ENCODE data around the gene TMEM163.

Gene TMEM163

DNA sequence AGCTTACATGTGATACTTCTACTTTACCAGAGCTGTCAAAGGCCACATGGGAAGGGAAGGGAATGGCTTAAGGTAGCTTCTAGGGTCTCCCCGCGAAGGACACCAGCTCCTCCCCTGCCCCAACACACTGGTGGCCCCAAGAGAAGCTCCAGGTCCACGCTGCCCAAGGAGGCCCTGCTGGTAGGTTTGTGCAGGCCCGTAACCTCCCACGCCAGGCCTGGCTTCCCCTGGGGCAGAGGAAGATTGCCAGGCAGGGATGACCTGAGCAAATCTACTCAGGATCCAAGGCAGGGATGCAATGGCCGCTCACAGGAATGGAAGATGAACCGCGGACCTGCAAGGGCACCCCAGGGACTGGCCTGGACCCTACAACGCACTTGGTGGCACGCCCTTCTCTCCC lies 259.9 kb downstream of the TMEM163 start:
- no peak for DNase-seq (ENCODE audit: low read depth in 3 of 3)

DNA sequence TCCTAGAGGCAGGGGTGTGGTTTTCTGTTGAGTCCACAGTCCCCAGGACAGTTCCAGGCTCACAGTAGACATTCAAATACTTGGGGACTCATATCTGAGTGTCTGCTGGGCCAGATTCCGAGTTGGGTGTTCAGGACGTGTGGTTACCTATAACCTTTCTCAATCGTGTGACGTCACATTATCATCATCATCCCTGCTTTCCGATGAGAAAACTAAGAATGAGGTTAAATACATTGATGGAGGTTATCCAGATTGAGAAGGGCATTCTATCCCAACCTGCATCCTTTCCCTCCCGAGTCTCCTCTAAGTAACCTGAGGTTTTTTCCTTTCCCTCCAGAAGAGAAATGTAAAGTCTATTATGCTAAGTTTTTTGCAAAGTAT lies 260.3 kb downstream of the TMEM163 start:
- DNase-seq (ENCODE audit: low read depth in 3 of 3): no peak

DNA sequence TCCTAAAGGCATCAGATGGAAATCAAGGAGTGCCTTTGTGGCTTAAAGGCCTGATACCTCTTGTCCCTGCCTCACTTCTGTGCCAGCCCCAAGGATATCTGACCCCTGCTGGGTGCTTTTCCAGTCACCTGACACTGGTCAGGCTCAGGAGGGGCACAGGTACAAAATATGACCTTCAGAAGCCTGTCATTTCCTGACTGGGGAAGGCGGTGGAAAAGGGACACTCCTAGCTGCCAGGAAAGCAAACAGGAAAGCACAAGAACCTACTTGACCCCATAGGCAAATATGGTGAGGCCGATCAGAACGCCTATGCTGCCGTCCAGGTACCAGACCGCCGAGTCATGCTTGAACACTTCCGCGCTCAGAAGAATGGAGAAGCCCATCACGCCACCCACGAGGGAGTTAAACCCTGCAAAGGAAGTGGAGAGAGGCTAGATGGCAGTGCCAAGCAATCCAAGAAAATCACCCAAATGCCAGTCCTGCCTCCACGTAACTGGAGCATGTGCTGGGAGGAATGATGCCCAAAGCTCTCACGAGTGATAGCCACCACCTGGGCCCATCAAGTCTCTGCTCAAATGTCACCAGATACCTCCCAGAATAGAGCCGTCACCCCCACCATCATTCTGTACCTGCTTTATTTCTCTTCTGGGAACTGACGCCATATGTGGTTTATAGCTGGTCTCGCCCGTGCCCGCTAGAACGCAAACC lies 260.9 kb downstream of the TMEM163 start:
- no peak for DNase-seq (ENCODE audit: low read depth in 3 of 3)

DNA sequence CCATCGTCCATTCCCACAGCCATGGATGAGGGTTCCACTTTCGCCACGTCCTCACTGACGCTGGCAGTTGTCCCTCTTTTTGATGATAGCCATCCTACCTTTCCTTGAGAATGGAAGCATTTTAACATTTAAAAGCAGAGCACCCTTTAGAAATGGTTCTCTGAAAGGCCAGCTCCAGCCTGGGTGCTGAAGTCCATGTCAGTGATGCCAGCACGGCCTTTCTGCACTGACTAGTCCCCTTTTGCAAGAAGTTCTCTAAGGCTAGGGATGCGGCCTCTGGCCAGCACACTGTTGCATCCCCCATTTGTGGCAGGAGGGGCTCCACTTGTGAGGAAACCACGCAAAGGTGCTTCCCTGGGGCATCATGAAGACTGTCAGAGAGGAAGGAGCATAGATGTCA lies 261.4 kb downstream of the TMEM163 start:
- no peak for DNase-seq (ENCODE audit: low read depth in 3 of 3)

DNA sequence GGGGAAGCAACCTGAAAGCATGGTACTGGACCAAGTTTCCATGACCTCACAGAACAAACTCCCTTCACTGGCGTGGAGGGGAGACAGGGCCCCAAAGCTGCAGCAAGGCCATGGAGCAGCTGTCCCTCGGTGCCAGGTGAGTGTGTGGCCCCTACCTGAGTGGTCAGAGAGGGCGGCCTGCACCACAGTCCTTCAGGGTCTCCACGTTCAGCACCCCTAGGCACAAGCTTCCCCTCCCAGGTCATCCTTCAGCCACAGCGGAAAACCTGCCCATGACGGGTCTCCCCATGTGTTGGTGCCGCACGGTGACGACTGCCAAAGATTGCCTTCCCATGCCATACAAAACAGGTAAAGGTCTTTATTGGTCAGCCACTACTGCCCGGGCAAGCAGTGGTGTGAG lies 263.4 kb downstream of the TMEM163 start:
- DNase-seq (ENCODE audit: low read depth in 3 of 3): no peak

DNA sequence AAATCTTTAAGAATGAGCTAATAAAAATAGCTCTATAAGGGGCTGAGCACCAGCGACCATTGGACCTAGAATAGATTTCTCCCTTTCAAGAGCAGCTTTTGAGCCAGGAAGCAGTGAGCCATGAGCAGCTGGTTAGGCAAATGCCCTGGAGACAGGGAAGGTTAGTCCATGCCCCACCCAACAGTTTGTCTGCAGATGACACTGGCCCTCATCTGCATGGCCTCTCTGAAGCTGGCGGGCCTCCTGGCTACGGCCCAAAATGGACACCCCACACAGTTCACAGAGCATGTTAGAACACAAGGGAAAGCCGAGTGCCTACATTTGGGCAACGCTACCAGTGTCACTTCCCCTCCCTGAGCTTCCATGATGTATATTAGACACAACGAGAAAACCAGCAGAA lies 263.9 kb downstream of the TMEM163 start:
- no peak for DNase-seq (ENCODE audit: low read depth in 3 of 3)

DNA sequence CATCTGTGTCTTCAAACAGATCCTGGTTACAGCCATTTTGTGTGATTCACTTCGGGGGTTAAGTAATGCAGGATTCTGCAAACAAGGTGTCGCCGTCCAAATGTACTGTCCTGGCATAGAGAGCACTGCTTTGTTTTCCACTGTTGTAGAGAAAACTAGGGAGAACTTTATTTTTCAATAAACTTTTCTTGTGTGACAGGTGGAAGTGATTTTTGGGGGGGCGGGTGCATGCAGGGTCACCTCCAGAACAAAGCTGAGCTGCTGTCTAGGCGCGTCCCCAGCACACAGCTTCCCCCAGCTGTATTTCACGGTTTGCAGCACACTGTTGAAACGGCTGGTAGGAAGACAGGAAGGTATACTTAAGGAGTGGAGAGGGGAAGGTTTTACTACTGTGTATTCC lies 264.4 kb downstream of the TMEM163 start:
- DNase-seq (ENCODE audit: low read depth in 3 of 3): no peak

DNA sequence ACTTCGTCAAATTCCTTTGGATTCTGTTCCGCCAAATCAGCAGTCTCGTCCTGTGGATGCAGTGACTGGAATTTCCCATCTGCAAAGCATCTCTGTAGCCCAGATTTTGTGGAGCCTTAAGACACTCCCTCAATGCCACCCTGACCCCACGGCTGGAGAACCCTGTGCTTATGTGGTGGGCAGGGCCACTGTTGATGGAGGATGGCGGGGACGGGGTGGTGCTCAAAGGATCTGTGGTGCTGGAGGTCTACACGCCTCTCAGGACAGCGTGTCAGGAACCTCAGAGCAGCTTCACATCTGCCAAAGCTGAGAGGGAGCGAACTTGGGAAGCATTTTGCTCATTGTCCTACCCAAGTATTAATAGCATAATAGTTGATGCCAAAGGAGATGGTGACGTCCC lies 264.8 kb downstream of the TMEM163 start:
- DNase-seq (ENCODE audit: low read depth in 3 of 3): no peak

DNA sequence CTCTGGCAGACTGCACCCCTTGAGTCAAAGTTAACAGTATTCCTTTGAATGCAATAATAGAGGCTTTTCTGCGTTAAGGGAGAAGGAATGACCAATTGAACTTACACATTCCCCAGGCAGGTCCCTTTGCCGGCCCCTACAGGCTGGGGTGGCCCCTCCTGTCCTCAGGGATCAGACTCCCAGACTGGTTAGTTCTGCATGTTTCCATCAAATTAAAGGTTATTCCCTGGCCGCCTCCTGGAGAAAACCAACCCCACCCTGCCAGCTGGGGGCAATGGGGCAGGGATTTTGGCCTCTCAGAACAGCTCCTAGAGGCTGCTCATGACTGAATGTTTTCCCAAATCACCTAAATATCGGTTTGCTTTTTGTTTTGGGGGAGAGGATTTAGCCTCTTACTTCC lies 265.3 kb downstream of the TMEM163 start:
- DNase-seq (ENCODE audit: low read depth in 3 of 3): no peak

DNA sequence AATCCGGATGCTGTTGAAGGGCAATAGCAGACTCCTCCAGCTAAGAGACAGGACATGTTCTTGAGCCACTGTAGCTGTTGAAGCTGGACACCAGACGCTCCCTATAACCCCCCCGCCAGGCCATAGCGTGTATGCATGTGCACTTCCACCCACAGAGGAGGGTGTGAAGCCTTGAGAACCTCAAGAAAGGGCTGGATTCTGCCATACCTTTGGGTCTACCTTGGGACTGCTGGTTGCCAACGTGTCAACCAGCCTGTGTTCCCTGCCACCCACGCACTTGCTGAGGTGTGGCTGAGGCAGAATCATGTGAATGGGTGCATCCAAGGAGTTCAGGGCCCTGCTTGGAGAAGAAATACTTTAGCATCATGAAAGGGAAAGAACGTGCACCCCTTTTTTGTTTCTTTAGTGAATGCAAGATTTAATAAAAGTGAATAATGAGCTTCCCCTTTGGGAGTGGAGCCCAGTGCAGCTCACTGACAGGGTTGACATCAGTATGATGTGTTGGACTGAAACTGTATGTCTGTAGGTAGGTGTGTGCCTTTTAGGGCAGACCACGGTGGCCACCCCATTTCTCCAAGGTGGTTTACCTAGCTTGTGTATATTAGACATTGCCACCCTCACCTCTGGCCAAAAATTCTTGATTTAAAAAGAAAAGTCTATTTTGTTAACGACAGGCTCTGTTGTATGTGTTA lies 266.6 kb downstream of the TMEM163 start:
- no peak for DNase-seq (ENCODE audit: low read depth in 3 of 3)

DNA sequence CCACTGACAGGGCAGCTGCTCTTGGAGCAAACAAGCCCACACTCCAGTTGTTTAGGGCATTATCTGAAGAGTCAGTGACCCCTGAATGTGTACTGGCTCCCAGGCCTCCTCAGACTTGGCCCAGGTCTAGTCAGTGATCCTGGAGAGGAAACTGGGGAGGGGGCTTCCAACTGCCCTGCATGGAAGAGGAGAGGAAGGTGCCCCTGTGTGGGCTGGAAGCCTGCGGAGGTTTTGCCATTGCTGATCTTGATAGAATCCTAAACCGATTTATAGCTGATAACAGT lies 267.5 kb downstream of the TMEM163 start:
- DNase-seq (ENCODE audit: low read depth in 3 of 3): no peak

DNA sequence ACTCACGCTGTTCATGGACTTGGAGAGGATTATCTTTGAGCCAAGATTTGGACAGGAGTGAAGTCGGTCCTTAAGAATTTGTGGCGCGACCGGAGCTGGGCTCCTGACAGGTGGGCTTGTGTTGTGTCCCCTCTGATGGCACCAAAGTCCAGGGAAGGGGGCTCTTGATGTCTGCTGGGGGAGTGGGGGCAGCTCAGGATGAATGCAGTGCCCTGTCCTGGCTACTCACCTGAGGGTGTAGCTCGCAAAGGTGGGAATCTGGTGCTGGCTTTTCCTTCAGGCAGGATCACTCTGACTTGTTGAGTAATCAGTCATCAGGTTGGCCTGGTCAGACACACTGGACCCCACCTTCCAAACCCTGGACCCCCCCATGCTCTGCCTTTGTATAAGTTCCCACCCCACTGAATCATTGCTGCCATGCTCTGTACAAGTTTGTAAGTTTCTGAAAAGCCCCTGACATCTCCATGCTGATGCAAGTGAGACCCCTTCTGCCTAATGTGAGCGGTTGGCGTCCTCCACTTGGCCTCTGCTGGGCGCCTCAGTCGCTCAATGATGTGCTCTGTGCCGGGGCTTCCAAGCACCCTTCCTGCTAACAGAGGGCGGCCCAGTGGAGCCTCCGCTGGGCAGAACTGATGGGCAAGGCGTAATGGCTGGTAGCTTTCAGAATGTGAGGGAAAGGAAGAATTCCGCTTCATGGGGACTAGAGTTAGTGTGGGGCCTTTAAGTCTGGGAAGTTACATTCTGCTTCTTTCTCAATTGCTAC lies 268.9 kb downstream of the TMEM163 start:
- DNase-seq (ENCODE audit: low read depth in 3 of 3): no peak

DNA sequence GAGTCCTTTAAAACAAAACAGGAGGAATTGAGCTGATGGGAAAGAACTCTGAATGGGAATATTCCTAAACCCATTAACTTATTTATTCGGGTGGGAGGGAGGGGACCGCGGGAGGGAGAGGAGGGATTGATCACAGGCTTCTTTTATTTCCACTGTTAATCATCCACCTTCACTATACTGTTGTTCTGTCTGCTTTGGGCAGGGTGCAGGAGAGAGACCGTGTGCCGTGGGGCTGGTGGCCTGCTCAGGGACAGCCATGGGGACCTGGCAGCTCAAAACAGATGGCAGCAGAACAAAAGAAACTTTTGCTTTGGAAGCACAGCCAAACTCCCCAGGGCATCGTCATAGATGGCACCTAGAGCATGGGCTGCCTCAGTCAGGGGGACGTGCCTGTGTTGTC lies 269.6 kb downstream of the TMEM163 start:
- DNase-seq (ENCODE audit: low read depth in 3 of 3): no peak

DNA sequence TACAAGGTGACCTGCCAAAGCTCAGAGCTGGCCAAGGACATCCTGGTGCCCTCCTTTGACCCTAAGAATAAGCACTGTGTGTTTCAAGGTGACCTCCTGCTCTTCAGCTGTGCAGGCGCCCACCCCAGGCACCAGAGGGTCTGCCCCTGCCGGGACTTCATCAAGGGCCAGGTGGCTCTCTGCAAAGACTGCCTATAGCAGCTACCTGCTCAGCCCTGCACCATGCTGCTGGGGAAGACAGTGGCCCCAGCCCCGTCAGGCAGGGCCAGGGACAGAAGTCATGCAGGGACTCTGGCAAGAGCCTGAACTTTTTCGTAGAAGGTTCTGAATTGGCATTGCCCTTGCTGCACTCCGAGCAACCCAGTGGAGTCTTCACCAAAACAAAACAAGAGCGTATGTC lies 270.1 kb downstream of the TMEM163 start:
- DNase-seq (ENCODE audit: low read depth in 3 of 3): no peak

DNA sequence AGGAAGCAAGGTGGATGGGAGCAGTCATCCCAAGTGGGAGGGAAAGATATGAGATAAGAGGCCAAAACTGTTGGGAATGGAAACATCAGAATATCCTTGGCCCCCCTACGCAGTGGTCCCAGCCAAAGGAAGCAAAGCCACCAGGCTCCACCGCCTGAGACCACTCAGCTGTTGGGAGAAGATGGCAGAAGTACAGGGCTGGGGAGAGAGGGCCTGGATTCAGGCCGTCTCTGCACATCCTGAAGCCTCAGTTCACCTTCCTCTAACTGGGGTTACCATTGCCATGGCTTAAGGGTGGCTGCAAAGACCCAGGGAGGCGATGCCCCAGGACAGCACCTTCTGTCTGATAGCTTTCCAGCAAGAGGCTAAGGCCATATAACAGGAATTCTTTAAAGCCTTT lies 271.1 kb downstream of the TMEM163 start:
- DNase-seq (ENCODE audit: low read depth in 3 of 3): no peak

DNA sequence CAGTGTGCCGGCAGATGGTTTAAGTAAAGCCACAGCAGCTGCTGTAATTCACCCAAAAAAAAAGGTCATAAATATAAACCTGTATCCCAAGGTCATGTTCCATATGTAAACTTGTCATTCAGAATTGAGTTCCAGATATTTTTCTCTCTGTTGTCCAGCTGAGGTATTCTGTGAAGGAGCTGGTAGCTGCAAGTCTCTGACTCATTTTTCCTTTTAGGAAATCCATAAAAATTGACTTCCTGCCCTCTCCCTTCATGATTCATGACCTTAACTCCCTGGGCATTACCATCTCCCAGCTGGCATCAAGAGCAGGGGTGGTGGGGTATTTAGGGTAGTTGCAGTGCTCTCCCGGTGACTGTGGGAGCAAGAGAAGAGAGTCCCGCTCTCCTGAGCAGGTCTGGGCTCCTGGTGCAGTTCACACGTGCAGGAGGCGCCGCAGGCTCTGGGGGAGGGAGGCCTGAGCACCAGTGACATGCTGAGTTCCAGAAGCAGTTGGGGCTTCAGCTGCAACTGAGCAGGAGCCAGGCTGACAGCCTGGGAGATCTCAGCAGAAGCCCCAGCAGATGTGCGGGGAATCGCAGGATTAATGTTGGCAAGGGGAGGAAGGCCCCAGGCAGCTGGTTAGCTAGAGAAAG lies 272.3 kb downstream of the TMEM163 start:
- DNase-seq (ENCODE audit: low read depth in 3 of 3): no peak

DNA sequence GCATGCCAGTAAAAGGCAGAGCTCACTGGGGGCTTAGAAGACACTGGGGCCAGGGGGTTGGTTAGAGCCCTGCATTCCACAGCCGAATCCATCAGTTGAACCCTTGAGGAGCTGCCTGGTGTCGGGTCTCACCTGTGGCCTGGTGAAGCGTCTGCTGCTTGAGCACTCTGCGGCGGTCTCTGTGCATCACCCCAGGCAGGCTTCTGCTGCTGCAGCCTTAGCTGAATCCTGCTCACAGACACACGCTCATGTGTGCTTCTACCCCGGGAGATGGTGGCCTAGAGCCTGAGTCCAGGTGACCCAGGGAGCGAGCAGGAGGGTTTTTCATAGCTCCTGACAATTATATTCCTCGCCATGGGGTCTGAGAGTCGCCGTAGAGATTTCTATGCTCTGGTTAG lies 272.8 kb downstream of the TMEM163 start:
- DNase-seq (ENCODE audit: low read depth in 3 of 3): no peak

DNA sequence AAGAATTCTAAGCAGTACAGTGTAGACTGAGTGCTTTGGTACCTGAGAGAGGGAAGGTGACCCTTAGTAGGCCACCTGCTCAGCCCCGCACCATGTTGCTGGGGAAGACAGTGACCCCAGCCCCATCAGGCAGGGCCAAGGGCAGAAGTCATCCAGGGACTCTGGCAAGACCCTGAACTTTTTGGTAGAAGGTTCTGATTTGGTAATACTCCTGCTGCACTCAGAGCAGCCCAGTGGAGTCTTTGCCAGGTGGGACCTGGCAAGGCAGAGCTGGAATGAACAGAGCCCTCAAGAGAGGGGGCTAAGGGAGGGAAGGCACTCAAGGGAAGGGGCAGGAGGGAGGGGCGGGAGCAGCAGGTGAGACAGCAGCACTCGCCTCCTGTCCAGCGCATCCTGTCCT lies 273.7 kb downstream of the TMEM163 start:
- no peak for DNase-seq (ENCODE audit: low read depth in 3 of 3)

DNA sequence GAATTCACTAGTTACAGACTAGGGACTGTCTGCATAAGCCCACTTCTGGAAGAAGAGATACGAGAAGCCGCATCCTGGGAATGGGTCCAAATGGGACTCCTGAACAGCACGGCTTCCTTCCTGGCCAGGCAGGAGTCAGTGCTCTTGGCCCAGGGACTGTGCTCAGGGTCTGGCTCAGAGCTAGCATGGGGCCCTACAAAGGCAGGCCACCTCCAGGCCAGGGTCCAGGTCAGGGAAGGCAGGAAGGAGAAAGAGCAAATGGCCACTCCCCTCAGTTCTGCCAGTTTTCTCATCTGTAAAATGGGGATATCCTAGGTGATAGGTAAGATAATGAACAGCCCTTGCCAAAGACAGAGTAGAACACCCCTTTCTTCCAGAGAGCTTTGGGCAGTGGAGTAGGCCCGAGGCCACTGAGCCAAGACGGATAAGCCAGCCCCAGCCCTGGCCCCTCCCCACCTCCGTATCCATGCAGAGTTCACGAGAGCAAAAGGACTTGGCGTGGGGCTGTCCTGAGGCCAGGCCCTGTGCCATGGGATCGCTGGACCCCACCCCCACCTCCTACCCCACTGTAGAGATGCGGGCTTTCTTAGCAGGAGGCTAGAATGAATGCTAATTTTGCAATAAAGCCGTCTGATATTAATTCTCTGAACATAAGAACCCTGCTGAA lies 274.9 kb downstream of the TMEM163 start:
- DNase-seq (ENCODE audit: low read depth in 3 of 3): no peak

DNA sequence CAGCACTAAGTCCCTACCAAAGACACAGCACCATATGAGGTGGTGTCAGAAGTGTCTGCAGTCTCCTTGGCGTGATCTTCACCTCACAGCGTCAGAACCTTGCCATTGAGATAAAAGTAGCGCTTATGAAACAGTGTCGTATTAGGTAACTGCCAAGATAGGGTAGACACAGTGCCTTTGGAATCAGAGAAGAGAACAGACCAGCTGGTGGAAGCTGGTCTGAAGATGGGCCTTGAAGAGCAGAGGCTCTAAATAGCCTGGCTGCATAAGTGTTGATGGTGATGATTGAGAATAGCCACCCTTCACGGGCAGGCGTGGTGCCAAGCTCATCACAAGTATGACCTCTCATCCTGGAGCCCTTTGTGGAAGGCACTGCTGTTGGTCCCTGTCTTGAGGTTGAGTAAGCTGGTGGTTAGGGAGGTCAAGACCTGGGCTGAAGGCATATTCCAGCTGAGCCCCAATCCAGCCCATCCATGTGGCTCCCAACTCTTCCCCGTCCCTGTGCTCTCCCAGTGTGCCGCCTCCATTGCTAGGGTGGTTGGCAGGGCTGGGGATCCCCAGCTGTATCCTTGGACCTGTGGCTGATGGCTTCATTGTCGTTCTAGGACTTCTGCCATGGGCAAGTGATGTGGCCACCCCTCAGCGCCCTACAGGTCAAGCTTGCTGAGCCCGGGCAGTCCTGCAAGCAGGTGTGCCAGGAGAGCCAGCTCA lies 277.5 kb downstream of the TMEM163 start:
- no peak for DNase-seq (ENCODE audit: low read depth in 3 of 3)

DNA sequence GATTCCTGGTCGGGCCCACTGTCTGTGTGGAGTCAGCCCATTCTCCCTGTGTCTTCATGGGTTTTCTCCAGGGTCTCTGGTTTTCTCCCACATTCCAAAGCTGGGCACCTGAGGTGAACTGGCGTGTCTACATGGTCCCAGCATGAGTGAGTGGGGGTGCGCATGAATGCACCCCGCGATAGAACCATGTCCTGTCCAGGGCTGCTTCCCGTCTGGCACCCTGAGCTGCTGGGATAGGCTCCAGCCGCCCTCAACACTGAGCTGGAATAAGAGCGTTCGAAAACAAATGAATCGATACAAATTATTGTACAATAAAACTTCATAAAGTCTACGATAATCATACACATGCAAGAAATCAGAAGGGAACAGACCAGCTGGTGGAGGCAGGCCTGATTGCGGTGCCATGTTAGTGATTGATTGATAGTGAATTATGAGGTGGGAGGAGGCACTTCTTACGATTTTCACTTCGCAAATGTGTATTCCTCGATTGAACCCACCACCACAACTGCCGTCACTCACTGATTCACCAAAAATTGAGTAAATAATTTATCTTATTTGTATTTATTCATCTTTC lies 278.4 kb downstream of the TMEM163 start:
- DNase-seq (ENCODE audit: low read depth in 3 of 3): no peak

Data from stimulated activated CD4-positive, alpha-beta T cell treated with anti-CD3 and anti-CD28 coated beads, TNF-alpha, amount 100 ng/mL, for 4 hours (primary cell).